Measurements from ENCODE around the gene PCSK1. TPM values are rescaled to one million over a fixed set of nuclear protein-coding genes. Genes with fewer than 3 reads are reported as not detected.
A peak's percentile ranks its signal among the peaks of the same experiment; 100 is the strongest.

The PCSK1 gene
- total RNA-seq, 1 donor, result 1.1 TPM

DNA sequence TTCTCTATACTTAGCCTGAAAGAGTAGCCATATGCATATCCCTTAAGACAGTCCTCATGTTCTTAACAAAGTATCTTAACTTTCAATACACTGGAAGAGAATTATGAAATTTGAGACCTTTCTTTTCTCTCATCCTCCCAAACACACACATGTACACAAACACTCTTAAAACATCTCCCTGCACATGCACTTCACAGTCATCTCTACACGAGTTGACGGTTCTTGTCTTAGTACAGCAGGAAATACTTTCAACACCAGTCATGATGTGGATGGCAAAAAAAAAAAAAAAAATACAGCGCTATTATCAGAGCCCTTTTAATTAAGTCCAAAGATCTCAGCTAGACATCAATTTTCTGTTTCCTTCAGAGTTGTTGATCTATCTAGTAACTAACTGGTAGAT, 43.6 kb upstream of the PCSK1 start:
- Histone ChIP-seq H3K27ac (ENCODE audit: low read depth, low read length) (no peak overlapping the region), H3K36me3 (ENCODE audit: insufficient read depth, low read length) (no peaks in the 10 kb centered on the region), H3K4me3 (ENCODE audit: insufficient read depth, low read length) (no peak overlapping the region), H3K4me2 (ENCODE audit: insufficient read depth, low read length) (no peak overlapping the region), H3K79me2 (ENCODE audit: insufficient read depth, low read length) (no peaks in the 10 kb centered on the region), H2AFZ (ENCODE audit: low read length) (no peak overlapping the region), H3K9me3 (ENCODE audit: low read depth, low read length) (no peaks in the 10 kb centered on the region), H3K4me1 (ENCODE audit: insufficient read depth, low read length) (no peaks in the 10 kb centered on the region), H3K27me3 (ENCODE audit: insufficient read depth, low read length) (no peaks in the 10 kb centered on the region), H4K20me1 (ENCODE audit: insufficient read depth, low read length) (no peaks in the 10 kb centered on the region)
- no peak for TF ChIP-seq CTCF (IDR thresholded peaks at IDR 0.05; ENCODE audit: extremely low read depth, low read depth, low read length)
- DNase-seq (ENCODE audit: insufficient read length, low spot score, missing footprints), result peak; percentile 45

GRCh38 chr5:96474073-96474472, 41.0 kb upstream of the PCSK1 start:
- Histone ChIP-seq H3K4me3 (ENCODE audit: insufficient read depth, low read length) (no peak overlapping the region), H3K27ac (ENCODE audit: low read depth, low read length) (no peak overlapping the region), H3K36me3 (ENCODE audit: insufficient read depth, low read length) (no peaks in the 10 kb centered on the region), H3K4me1 (ENCODE audit: insufficient read depth, low read length) (no peaks in the 10 kb centered on the region), H2AFZ (ENCODE audit: low read length) (no peak overlapping the region), H4K20me1 (ENCODE audit: insufficient read depth, low read length) (no peaks in the 10 kb centered on the region), H3K9me3 (ENCODE audit: low read depth, low read length) (no peaks in the 10 kb centered on the region), H3K79me2 (ENCODE audit: insufficient read depth, low read length) (no peaks in the 10 kb centered on the region), H3K4me2 (ENCODE audit: insufficient read depth, low read length) (no peak overlapping the region), H3K27me3 (ENCODE audit: insufficient read depth, low read length) (no peaks in the 10 kb centered on the region)
- no peak for TF ChIP-seq CTCF (IDR thresholded peaks at IDR 0.05; ENCODE audit: extremely low read depth, low read depth, low read length)
- no peak for DNase-seq (ENCODE audit: insufficient read length, low spot score, missing footprints)

- Histone ChIP-seq H3K9me3 (ENCODE audit: low read depth, low read length) (no peaks in the 10 kb centered on the region), H3K27ac (ENCODE audit: low read depth, low read length) (no peak overlapping the region)
- no peak for TF ChIP-seq CTCF (IDR thresholded peaks at IDR 0.05; ENCODE audit: extremely low read depth, low read depth, low read length)
Measured at GRCh38 chr5:96473155-96473554, 40.1 kb upstream of the PCSK1 start.

GRCh38 chr5:96470785-96471184, 37.7 kb upstream of the PCSK1 start:
- Histone ChIP-seq H3K9me3 (ENCODE audit: low read depth, low read length) (no peaks in the 10 kb centered on the region), H3K4me2 (ENCODE audit: insufficient read depth, low read length) (no peak overlapping the region), H3K4me3 (ENCODE audit: insufficient read depth, low read length) (no peak overlapping the region), H3K36me3 (ENCODE audit: insufficient read depth, low read length) (no peaks in the 10 kb centered on the region), H3K27ac (ENCODE audit: low read depth, low read length) (no peak overlapping the region), H3K27me3 (ENCODE audit: insufficient read depth, low read length) (no peaks in the 10 kb centered on the region), H2AFZ (ENCODE audit: low read length) (no peak overlapping the region), H3K4me1 (ENCODE audit: insufficient read depth, low read length) (no peaks in the 10 kb centered on the region), H4K20me1 (ENCODE audit: insufficient read depth, low read length) (no peaks in the 10 kb centered on the region), H3K79me2 (ENCODE audit: insufficient read depth, low read length) (no peaks in the 10 kb centered on the region)
- DNase-seq (ENCODE audit: insufficient read length, low spot score, missing footprints), result no peak
- no peak for TF ChIP-seq CTCF (IDR thresholded peaks at IDR 0.05; ENCODE audit: extremely low read depth, low read depth, low read length)

More at GRCh38 chr5:96473155-96473554, 40.1 kb upstream of the PCSK1 start:
- DNase-seq (ENCODE audit: insufficient read length, low spot score, missing footprints), result no peak
- H3K27me3 ChIP-seq (ENCODE audit: insufficient read depth, low read length), result no peaks in the 10 kb centered on the region
- no peaks in the 10 kb centered on the region for H3K36me3 ChIP-seq (ENCODE audit: insufficient read depth, low read length)
- no peak overlapping the region for H3K4me2 ChIP-seq (ENCODE audit: insufficient read depth, low read length)
- H3K4me3 ChIP-seq (ENCODE audit: insufficient read depth, low read length), result no peak overlapping the region
- H4K20me1 ChIP-seq (ENCODE audit: insufficient read depth, low read length), result no peaks in the 10 kb centered on the region
- H3K79me2 ChIP-seq (ENCODE audit: insufficient read depth, low read length), result no peaks in the 10 kb centered on the region
- H2AFZ ChIP-seq (ENCODE audit: low read length), result no peak overlapping the region
- no peaks in the 10 kb centered on the region for H3K4me1 ChIP-seq (ENCODE audit: insufficient read depth, low read length)

All from osteoblast (primary cell).